Uterus (tissue), 2 donors: ENCODE data around the gene HERC5.

Source experiments
- CTCF ChIP-seq, 4 experiments: fragments of 200-600 bp in 2 of 4; fragments of 450-650 bp in 2 of 4; sonication (generic) in 2 of 4; IDR thresholded peaks; one replicate each; pipeline ENCODE4 v1.5.1; 2016 to 2019; ENCODE audit warnings: antibody characterized with exemption in 4 of 4, mild to moderate bottlenecking in 2 of 4, moderate library complexity in 1 of 4
- POLR2A ChIP-seq, 2 donors: fragments of 450-650 bp; IDR thresholded peaks; one replicate each; pipeline ENCODE4 v1.6.1; 2016; ENCODE audit warnings: antibody characterized with exemption in 2 of 2, mild to moderate bottlenecking in 1 of 2, moderate library complexity in 1 of 2

GRCh38 chr4:88497859-88498409 is 41.0 kb downstream of the HERC5 start:
- TF ChIP-seq POLR2A (IDR thresholded peaks at IDR 0.05) = no peak
- TF ChIP-seq CTCF (IDR thresholded peaks at IDR 0.05) = no peak
